ENCODE data around the gene USP14.

The USP14 gene

DNA sequence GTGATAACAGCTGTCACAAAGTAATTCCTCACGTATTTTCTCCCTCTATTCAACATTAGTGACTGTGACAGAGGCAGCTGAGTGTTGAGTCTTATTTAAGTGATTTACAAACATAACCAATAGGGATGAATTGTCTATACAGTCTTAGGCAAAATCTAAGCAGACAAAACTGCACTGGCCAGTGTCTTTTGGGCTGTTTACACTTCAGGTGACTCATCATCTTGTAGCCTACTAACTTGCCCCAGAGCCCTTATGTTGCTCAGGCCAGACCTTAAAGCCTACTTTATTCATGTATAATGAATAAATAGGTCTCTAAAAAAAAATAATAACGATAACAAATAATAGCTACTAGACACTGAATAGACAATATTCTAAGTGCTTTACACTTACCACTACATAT is 92.3 kb downstream of the USP14 start:
- CTCF ChIA-PET = interaction anchor here (1.4 kb wide), 1 partner anchor 11 kb away, joined by 4 read pairs; no protein-coding TSS in a partner anchor
- POLR2A ChIA-PET = interaction anchor here (1.1 kb wide), 1 partner anchor 17 kb away, joined by 3 read pairs; the partner anchor contains the start of gene THOC1
- Histone ChIP-seq H3K36me3 (ENCODE audit: control insufficient read depth in 2 of 2, insufficient read depth in 1 of 2, low read length in 2 of 2) (peaks cover 79 to 90% of the 10 kb centered on the region in 2 experiments), H3K4me3 (ENCODE audit: low read depth, low read length) (no peak overlapping the region), H3K9me3 (ENCODE audit: control insufficient read depth, insufficient read depth, low read depth, low read length) (no peaks in the 10 kb centered on the region), H3K27ac (ENCODE audit: extremely low read depth, low read depth, low read length) (no peak overlapping the region), H3K4me1 (ENCODE audit: control insufficient read depth, insufficient read depth, low read length) (no peaks in the 10 kb centered on the region)
- TF ChIP-seq ZNF37A (tag by site-specific recombination; IDR thresholded peaks at IDR 0.05) (no peak), ZNF560 (tag by site-specific recombination; IDR thresholded peaks at IDR 0.05; ENCODE audit: borderline replicate concordance) (no peak), ZNF146 (tag by site-specific recombination; IDR thresholded peaks at IDR 0.05) (no peak), ZNF404 (tag by site-specific recombination; IDR thresholded peaks at IDR 0.05) (no peak), ZNF112 (tag by site-specific recombination; IDR thresholded peaks at IDR 0.05) (no peak), ZNF558 (tag by site-specific recombination; IDR thresholded peaks at IDR 0.05) (no peak)
- TF ChIP-seq, protein P1, sequence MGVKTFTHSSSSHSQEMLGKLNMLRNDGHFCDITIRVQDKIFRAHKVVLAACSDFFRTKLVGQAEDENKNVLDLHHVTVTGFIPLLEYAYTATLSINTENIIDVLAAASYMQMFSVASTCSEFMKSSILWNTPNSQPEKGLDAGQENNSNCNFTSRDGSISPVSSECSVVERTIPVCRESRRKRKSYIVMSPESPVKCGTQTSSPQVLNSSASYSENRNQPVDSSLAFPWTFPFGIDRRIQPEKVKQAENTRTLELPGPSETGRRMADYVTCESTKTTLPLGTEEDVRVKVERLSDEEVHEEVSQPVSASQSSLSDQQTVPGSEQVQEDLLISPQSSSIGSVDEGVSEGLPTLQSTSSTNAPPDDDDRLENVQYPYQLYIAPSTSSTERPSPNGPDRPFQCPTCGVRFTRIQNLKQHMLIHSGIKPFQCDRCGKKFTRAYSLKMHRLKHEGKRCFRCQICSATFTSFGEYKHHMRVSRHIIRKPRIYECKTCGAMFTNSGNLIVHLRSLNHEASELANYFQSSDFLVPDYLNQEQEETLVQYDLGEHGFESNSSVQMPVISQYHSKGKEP (tag by site-specific recombination; IDR thresholded peaks at IDR 0.05) = no peak

DNA sequence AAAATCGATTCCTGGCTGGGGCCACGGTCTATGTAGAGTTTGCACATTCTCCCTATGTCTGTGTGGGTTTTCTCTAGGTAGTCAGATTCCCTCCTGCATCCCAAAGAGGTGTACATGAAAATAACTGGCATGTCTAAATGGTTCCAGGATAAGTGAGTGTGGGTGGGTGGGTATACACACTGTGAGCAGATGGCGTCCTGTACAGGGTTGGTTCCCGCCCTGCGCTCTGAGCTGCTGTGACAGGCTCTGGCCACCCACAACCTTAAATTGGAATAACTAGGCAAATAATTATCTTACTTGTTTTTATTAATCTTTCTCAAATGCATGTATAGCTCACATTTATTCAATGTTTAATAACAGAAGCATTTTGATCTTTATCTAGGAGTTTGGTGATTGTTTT is 93.2 kb downstream of the USP14 start:
- H3K4me3 ChIP-seq (ENCODE audit: low read depth, low read length) = no peak overlapping the region
- H3K9me3 ChIP-seq (ENCODE audit: control insufficient read depth, insufficient read depth, low read depth, low read length) = no peaks in the 10 kb centered on the region
- ChIA-PET POLR2A (interaction anchor here (1.1 kb wide), 1 partner anchor 16 kb away, joined by 3 read pairs; the partner anchor contains the start of gene THOC1), CTCF (interaction anchor here (1.4 kb wide), 1 partner anchor 10 kb away, joined by 4 read pairs; no protein-coding TSS in a partner anchor)
- TF ChIP-seq ZNF140 (tag by site-specific recombination; IDR thresholded peaks at IDR 0.05) (no peak), ZNF426 (tag by site-specific recombination; IDR thresholded peaks at IDR 0.05) (no peak), ZNF138 (tag by site-specific recombination; IDR thresholded peaks at IDR 0.05; ENCODE audit: borderline replicate concordance) (no peak), ZNF561 (tag by site-specific recombination; IDR thresholded peaks at IDR 0.05; ENCODE audit: borderline replicate concordance) (no peak), ZSCAN16 (tag by site-specific recombination; IDR thresholded peaks at IDR 0.05) (no peak), ZNF391 (tag by site-specific recombination; IDR thresholded peaks at IDR 0.05; ENCODE audit: borderline replicate concordance, low read depth) (no peak), ZNF549 (tag by site-specific recombination; IDR thresholded peaks at IDR 0.05) (no peak), ZSCAN30 (tag by site-specific recombination; IDR thresholded peaks at IDR 0.05) (no peak), ZNF10 (tag by site-specific recombination; IDR thresholded peaks at IDR 0.05) (no peak), ZNF366 (tag by site-specific recombination; conservative IDR thresholded peaks at IDR 0.05) (no peak), ZNF423 (tag by site-specific recombination; IDR thresholded peaks at IDR 0.05) (no peak), ZNF19 (tag by site-specific recombination; IDR thresholded peaks at IDR 0.05; ENCODE audit: low read depth) (no peak), ZNF624 (tag by site-specific recombination; IDR thresholded peaks at IDR 0.05) (no peak), EGR2 (tag by site-specific recombination; IDR thresholded peaks at IDR 0.05; ENCODE audit: low read depth) (no peak), SCRT1 (tag by site-specific recombination; IDR thresholded peaks at IDR 0.05; ENCODE audit: borderline replicate concordance) (no peak), ZNF121 (tag by site-specific recombination; IDR thresholded peaks at IDR 0.05) (no peak)
- TF ChIP-seq, protein P2, sequence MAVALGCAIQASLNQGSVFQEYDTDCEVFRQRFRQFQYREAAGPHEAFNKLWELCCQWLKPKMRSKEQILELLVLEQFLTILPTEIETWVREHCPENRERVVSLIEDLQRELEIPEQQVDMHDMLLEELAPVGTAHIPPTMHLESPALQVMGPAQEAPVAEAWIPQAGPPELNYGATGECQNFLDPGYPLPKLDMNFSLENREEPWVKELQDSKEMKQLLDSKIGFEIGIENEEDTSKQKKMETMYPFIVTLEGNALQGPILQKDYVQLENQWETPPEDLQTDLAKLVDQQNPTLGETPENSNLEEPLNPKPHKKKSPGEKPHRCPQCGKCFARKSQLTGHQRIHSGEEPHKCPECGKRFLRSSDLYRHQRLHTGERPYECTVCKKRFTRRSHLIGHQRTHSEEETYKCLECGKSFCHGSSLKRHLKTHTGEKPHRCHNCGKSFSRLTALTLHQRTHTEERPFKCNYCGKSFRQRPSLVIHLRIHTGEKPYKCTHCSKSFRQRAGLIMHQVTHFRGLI (tag by site-specific recombination; IDR thresholded peaks at IDR 0.05) = no peak
- TF ChIP-seq, protein P3, sequence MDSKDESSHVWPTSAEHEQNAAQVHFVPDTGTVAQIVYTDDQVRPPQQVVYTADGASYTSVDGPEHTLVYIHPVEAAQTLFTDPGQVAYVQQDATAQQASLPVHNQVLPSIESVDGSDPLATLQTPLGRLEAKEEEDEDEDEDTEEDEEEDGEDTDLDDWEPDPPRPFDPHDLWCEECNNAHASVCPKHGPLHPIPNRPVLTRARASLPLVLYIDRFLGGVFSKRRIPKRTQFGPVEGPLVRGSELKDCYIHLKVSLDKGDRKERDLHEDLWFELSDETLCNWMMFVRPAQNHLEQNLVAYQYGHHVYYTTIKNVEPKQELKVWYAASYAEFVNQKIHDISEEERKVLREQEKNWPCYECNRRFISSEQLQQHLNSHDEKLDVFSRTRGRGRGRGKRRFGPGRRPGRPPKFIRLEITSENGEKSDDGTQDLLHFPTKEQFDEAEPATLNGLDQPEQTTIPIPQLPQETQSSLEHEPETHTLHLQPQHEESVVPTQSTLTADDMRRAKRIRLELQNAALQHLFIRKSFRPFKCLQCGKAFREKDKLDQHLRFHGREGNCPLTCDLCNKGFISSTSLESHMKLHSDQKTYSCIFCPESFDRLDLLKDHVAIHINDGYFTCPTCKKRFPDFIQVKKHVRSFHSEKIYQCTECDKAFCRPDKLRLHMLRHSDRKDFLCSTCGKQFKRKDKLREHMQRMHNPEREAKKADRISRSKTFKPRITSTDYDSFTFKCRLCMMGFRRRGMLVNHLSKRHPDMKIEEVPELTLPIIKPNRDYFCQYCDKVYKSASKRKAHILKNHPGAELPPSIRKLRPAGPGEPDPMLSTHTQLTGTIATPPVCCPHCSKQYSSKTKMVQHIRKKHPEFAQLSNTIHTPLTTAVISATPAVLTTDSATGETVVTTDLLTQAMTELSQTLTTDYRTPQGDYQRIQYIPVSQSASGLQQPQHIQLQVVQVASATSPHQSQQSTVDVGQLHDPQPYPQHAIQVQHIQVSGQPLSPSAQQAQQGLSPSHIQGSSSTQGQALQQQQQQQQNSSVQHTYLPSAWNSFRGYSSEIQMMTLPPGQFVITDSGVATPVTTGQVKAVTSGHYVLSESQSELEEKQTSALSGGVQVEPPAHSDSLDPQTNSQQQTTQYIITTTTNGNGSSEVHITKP (tag by site-specific recombination; IDR thresholded peaks at IDR 0.05) = no peak
- H3K36me3 ChIP-seq (ENCODE audit: control insufficient read depth in 2 of 2, insufficient read depth in 1 of 2, low read length in 2 of 2) = peaks cover 84 to 90% of the 10 kb centered on the region in 2 experiments
- no peaks in the 10 kb centered on the region for H3K4me1 ChIP-seq (ENCODE audit: control insufficient read depth, insufficient read depth, low read length)
- H3K27ac ChIP-seq (ENCODE audit: extremely low read depth, low read depth, low read length) = no peak overlapping the region

Data from HEK293 (cell line).